H9 (cell line): ENCODE results near the gene FAM174A. TPM values are rescaled to one million over a fixed set of nuclear protein-coding genes. Genes with fewer than 3 reads are reported as not detected.

Experiments used
- DNase-seq: peaks from one replicate; pipeline ENCODE4 v3.0.0-alpha.2; 2017
- H2AFZ ChIP-seq: one replicate; pipeline ENCODE4 v1.6.1; 2013; ENCODE audit warnings: mild to moderate bottlenecking, low read length, control low read depth, moderate library complexity
- H2AK5ac ChIP-seq: 2 replicates; pipeline ENCODE4 v1.6.1; 2013; ENCODE audit warnings: low read length, control low read depth, mixed read lengths; ENCODE audit not compliant: insufficient read length
- H2BK120ac ChIP-seq: one replicate; pipeline ENCODE4 v1.6.1; 2013; ENCODE audit warnings: low read depth, mild to moderate bottlenecking, low read length, control low read depth, inconsistent platforms; ENCODE audit not compliant: poor library complexity, severe bottlenecking
- H2BK12ac ChIP-seq: 2 replicates; pipeline ENCODE4 v1.6.1; 2013; ENCODE audit warnings: low read length, control low read depth, mixed read lengths, low read depth; ENCODE audit not compliant: insufficient read length
- H2BK15ac ChIP-seq: 2 replicates; pipeline ENCODE4 v1.6.1; 2013; ENCODE audit warnings: low read depth, low read length, control low read depth
- H2BK20ac ChIP-seq: one replicate; pipeline ENCODE4 v1.6.1; 2013; ENCODE audit warnings: low read depth, mild to moderate bottlenecking, low read length, control low read depth, inconsistent platforms; ENCODE audit not compliant: poor library complexity, severe bottlenecking
- H2BK5ac ChIP-seq: 2 replicates; pipeline ENCODE4 v1.6.1; 2013; ENCODE audit warnings: low read length, control low read depth, mixed read lengths; ENCODE audit not compliant: insufficient read length
- H3K14ac ChIP-seq: 2 replicates; pipeline ENCODE4 v1.6.1; 2013; ENCODE audit warnings: low read length, control low read depth; ENCODE audit not compliant: insufficient read depth
- H3K18ac ChIP-seq: 2 replicates; pipeline ENCODE4 v1.6.1; 2013; ENCODE audit warnings: low read depth, mild to moderate bottlenecking, mixed read lengths, low read length, control low read depth; ENCODE audit not compliant: insufficient read length
- H3K23ac ChIP-seq: 2 replicates; pipeline ENCODE4 v1.6.1; 2013; ENCODE audit warnings: low read length, control low read depth, mixed read lengths, low read depth; ENCODE audit not compliant: insufficient read length
- H3K23me2 ChIP-seq: 2 replicates; pipeline ENCODE4 v1.6.1; 2013; ENCODE audit warnings: low read depth, mild to moderate bottlenecking, mixed read lengths, low read length, control low read depth; ENCODE audit not compliant: insufficient read length, poor library complexity, severe bottlenecking
- H3K27ac ChIP-seq: 2 replicates; pipeline ENCODE4 v1.5.1; 2013; ENCODE audit warnings: low read length, control low read depth, mixed read lengths, low read depth; ENCODE audit not compliant: insufficient read length
- H3K27me3 ChIP-seq: 2 replicates; pipeline ENCODE4 v1.6.1; 2013; ENCODE audit warnings: low read length, control low read depth, inconsistent platforms; ENCODE audit not compliant: insufficient read depth
- H3K4ac ChIP-seq: 2 replicates; pipeline ENCODE4 v1.6.1; 2013; ENCODE audit warnings: low read depth, mild to moderate bottlenecking, control low read depth, inconsistent platforms, low read length, moderate library complexity
- H3K4me1 ChIP-seq: 2 replicates; pipeline ENCODE4 v1.6.1; 2013; ENCODE audit warnings: low read length, control low read depth, inconsistent platforms; ENCODE audit not compliant: insufficient read depth
- H3K4me2 ChIP-seq: 2 replicates; pipeline ENCODE4 v1.6.1; 2013; ENCODE audit warnings: low read length, control low read depth, mixed read lengths; ENCODE audit not compliant: insufficient read length, insufficient read depth
- H3K56ac ChIP-seq: 2 replicates; pipeline ENCODE4 v1.6.1; 2013; ENCODE audit warnings: low read depth, mild to moderate bottlenecking, mixed read lengths, low read length, control low read depth; ENCODE audit not compliant: insufficient read length
- H3K79me1 ChIP-seq: 2 replicates; pipeline ENCODE4 v1.6.1; 2013; ENCODE audit warnings: low read depth, mild to moderate bottlenecking, moderate library complexity, low read length, control low read depth, inconsistent platforms; ENCODE audit not compliant: insufficient read depth, poor library complexity, severe bottlenecking
- H3K79me2 ChIP-seq: 2 replicates; pipeline ENCODE4 v1.6.1; 2013; ENCODE audit warnings: low read length, control low read depth, inconsistent platforms; ENCODE audit not compliant: insufficient read depth
- H3K9ac ChIP-seq: 2 replicates; pipeline ENCODE4 v1.6.1; 2013; ENCODE audit warnings: low read length, control low read depth, mixed read lengths; ENCODE audit not compliant: insufficient read length; ENCODE audit errors: extremely low read depth
- H3K9me3 ChIP-seq: one replicate; pipeline ENCODE4 v1.6.1; 2013; ENCODE audit warnings: low read depth, low read length, inconsistent platforms; ENCODE audit not compliant: control insufficient read depth
- H3T11ph ChIP-seq: one replicate; pipeline ENCODE4 v1.6.1; 2013; ENCODE audit warnings: mild to moderate bottlenecking, low read length, control low read depth, inconsistent platforms
- H4K20me1 ChIP-seq: one replicate; pipeline ENCODE4 v1.6.1; 2013; ENCODE audit not compliant: control insufficient read depth, insufficient read length, insufficient read depth
- H4K5ac ChIP-seq: 2 replicates; pipeline ENCODE4 v1.6.1; 2013; ENCODE audit warnings: low read depth, mild to moderate bottlenecking, mixed read lengths, low read length, control low read depth; ENCODE audit not compliant: insufficient read length
- H4K8ac ChIP-seq: replicated peaks from 2 replicates; pipeline ENCODE4 v1.6.1; 2013; ENCODE audit warnings: low read length, control low read depth, mixed read lengths, low read depth; ENCODE audit not compliant: insufficient read length
- H4K91ac ChIP-seq: 2 replicates; pipeline ENCODE4 v1.6.1; 2013; ENCODE audit warnings: low read depth, mild to moderate bottlenecking, moderate library complexity, mixed read lengths, low read length, control low read depth; ENCODE audit not compliant: insufficient read length
- H3K27ac Mint-ChIP-seq, 3 experiments: 2 replicates in 2 of 3; 3 replicates in 1 of 3; pipeline ENCODE4 v1.8.0; 2020 to 2021; ENCODE audit warnings: mixed read lengths in 3 of 3, mild to moderate bottlenecking in 1 of 3, moderate library complexity in 1 of 3
- H3K27me3 Mint-ChIP-seq: 2 replicates; pipeline ENCODE4 v1.8.0; 2021; ENCODE audit warnings: low read depth, mild to moderate bottlenecking, moderate library complexity, mixed read lengths
- H3K36me3 Mint-ChIP-seq, 3 experiments: 2 replicates in 2 of 3; 3 replicates in 1 of 3; pipeline ENCODE4 v1.8.0; 2020 to 2021; ENCODE audit warnings: low read depth in 3 of 3, mixed read lengths in 3 of 3; ENCODE audit not compliant: insufficient read depth in 1 of 3
- H3K4me1 Mint-ChIP-seq, 2 experiments: 2 replicates each; pipeline ENCODE4 v1.8.0; 2020; ENCODE audit warnings: mixed read lengths in 2 of 2
- H3K4me3 Mint-ChIP-seq, 2 experiments: 2 replicates in 1 of 2; 3 replicates in 1 of 2; pipeline ENCODE4 v1.8.0; 2020 to 2021; ENCODE audit warnings: mild to moderate bottlenecking in 2 of 2, mixed read lengths in 2 of 2, moderate library complexity in 1 of 2
- H3K9me3 Mint-ChIP-seq, 2 experiments: 2 replicates in 1 of 2; 3 replicates in 1 of 2; pipeline ENCODE4 v1.8.0; 2020; ENCODE audit warnings: mild to moderate bottlenecking in 2 of 2, mixed read lengths in 2 of 2, moderate library complexity in 1 of 2
- WGBS: extraction: QIAGEN DNeasy Blood & Tissue Kit; methylation state at CpG from one replicate; pipeline ENCODE4 v1.1.7; 2013; ENCODE audit warnings: missing lambda C conversion rate, low lambda C conversion rate, mixed read lengths; ENCODE audit not compliant: insufficient read length; ENCODE audit errors: extremely low coverage; 5-methylcytosine and 5-hydroxymethylcytosine counted together
- total RNA-seq: library from RNA; stranded (reverse); gene quantifications from 2 replicates; pipeline ENCODE4 v1.2.1, GENCODE V29; 2021
- TF ChIP-seq, protein P1 (sequence below): fragments of 200-600 bp; sonication (generic); conservative IDR thresholded peaks from 3 replicates; pipeline ENCODE4 v1.8.0; 2021; ENCODE audit warnings: antibody characterized with exemption, mild to moderate bottlenecking

FAM174A gene
- total RNA-seq, 1 experiment from 2014 or later, result 4.3 TPM

DNA sequence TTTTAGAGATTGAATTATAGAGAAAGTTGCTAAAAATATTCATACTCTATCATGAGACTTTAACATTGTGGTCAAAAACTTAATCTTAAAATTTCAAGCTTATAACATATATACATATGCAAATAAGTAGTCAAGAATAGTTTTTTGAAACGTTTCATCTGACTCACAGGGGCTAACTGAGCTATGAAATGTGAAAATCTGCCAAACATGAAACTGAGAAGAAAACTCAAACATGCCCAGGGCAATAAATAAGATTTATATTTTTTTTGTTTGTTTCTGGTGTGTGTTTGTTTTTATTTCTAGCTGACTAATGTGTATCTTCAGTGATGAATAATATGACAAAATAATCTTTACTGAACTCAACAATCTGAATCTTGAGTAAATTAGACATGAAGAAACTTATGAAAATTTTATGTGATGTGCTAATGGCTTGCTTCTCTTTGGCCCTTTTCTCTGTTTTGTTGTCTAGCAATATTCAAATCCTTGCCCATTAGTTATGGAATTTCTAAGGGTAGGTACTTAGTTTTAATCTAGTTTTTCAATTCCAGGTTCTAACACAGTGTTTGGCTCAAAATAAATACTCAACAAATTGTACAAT lies 99.9 kb downstream of the FAM174A start:
- Histone ChIP-seq H3K79me2 (no peaks in the 10 kb centered on the region), H3K18ac (no peak overlapping the region), H3K14ac (no peak overlapping the region), H2BK120ac (no peak overlapping the region), H2BK20ac (no peak overlapping the region), H3K27me3 (no peaks in the 10 kb centered on the region), H2BK12ac (no peak overlapping the region), H3K9me3 (no peaks in the 10 kb centered on the region), H2BK15ac (no peak overlapping the region), H4K91ac (no peak overlapping the region), H3K23ac (no peak overlapping the region), H4K20me1 (no peaks in the 10 kb centered on the region), H2AFZ (no peak overlapping the region), H4K8ac (no peak overlapping the region), H3K27ac (no peak overlapping the region), H4K5ac (no peak overlapping the region), H3K4me1 (no peaks in the 10 kb centered on the region), H3K9ac (no peak overlapping the region), H3K79me1 (no peaks in the 10 kb centered on the region), H3K4ac (no peak overlapping the region), H3K4me2 (no peak overlapping the region), H3T11ph (no peak overlapping the region), H2AK5ac (no peak overlapping the region), H3K56ac (no peak overlapping the region), H2BK5ac (no peak overlapping the region), H3K23me2 (no peaks in the 10 kb centered on the region)
- Mint-ChIP-seq H3K9me3 (no peaks in the 10 kb centered on the region), H3K4me1 (no peaks in the 10 kb centered on the region), H3K36me3 (no peaks in the 10 kb centered on the region), H3K27ac (no peak overlapping the region), H3K4me3 (no peak overlapping the region), H3K27me3 (no peaks in the 10 kb centered on the region)
- no peak for DNase-seq
- WGBS, result no CpG with 5 or more reads among the region's 1 CpG
- TF ChIP-seq, protein P1, sequence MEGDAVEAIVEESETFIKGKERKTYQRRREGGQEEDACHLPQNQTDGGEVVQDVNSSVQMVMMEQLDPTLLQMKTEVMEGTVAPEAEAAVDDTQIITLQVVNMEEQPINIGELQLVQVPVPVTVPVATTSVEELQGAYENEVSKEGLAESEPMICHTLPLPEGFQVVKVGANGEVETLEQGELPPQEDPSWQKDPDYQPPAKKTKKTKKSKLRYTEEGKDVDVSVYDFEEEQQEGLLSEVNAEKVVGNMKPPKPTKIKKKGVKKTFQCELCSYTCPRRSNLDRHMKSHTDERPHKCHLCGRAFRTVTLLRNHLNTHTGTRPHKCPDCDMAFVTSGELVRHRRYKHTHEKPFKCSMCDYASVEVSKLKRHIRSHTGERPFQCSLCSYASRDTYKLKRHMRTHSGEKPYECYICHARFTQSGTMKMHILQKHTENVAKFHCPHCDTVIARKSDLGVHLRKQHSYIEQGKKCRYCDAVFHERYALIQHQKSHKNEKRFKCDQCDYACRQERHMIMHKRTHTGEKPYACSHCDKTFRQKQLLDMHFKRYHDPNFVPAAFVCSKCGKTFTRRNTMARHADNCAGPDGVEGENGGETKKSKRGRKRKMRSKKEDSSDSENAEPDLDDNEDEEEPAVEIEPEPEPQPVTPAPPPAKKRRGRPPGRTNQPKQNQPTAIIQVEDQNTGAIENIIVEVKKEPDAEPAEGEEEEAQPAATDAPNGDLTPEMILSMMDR, result no peak
